ENCODE results near the gene KLHL21.

Gene KLHL21

GRCh38 chr1:6544831-6545230 is 57.8 kb downstream of the KLHL21 start:
- TF ChIP-seq CTCF (IDR thresholded peaks at IDR 0.05; ENCODE audit: insufficient read depth, missing control alignments) = no peak
- DNase-seq (ENCODE audit: insufficient read length, low spot score) (no peak), FAIRE-seq (no peak)

Data from D721Med (cell line).